Measurements from ENCODE around the gene HTT-AS.

DNA sequence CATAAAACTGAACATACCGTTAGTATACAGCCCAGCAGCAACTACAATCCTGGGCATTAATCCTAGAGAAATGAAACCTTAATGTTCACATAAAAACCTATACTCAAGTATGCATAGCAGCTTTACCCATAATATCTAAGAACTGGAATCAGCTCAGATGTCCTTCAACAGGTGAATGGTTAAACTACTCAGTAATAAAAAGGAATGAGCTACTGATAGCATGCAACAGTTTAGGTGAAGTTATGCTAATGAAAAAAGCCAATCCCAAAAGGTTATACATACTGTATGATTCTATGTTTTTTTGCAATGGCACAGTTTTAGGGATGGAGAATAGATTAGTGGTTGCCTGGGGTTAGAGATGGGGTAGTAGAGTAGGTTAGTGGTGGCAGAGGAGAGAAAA, 9.4 kb upstream of the HTT-AS start:
- TF ChIP-seq, protein P1, sequence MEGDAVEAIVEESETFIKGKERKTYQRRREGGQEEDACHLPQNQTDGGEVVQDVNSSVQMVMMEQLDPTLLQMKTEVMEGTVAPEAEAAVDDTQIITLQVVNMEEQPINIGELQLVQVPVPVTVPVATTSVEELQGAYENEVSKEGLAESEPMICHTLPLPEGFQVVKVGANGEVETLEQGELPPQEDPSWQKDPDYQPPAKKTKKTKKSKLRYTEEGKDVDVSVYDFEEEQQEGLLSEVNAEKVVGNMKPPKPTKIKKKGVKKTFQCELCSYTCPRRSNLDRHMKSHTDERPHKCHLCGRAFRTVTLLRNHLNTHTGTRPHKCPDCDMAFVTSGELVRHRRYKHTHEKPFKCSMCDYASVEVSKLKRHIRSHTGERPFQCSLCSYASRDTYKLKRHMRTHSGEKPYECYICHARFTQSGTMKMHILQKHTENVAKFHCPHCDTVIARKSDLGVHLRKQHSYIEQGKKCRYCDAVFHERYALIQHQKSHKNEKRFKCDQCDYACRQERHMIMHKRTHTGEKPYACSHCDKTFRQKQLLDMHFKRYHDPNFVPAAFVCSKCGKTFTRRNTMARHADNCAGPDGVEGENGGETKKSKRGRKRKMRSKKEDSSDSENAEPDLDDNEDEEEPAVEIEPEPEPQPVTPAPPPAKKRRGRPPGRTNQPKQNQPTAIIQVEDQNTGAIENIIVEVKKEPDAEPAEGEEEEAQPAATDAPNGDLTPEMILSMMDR (IDR thresholded peaks at IDR 0.05), result no peak
- TF ChIP-seq POLR2A (IDR thresholded peaks at IDR 0.05) (no peak), POLR2AphosphoS5 (IDR thresholded peaks at IDR 0.05) (no peak), EP300 (IDR thresholded peaks at IDR 0.05) (no peak)

All from suprapubic skin (tissue), 4 donors.